Suppressor macrophage treated with lipopolysaccharide for 1 hour (primary cell): ENCODE data around the gene SCAI.
"Not testable (repeated sequence)": the region's sequence is repeated elsewhere in the genome, so short reads cannot be mapped to it uniquely, and the experiment has no call there.

Experiments
- DNase-seq, 3 donors: peaks; one replicate each; pipeline ENCODE4 v3.0.0-alpha.2; 2020 to 2022

The SCAI gene

GRCh38 chr9:125143377-125144090 lies at the start of gene SCAI:
SCAI (minus strand) TSS chr9:125143528; CDS start chr9:125143437, 91 bp downstream.
- DNase-seq = peak; percentile 98 to 99 (median 99)

- DNase-seq = peak in 2 of 3 donors; percentile 7 to 10
Observed at GRCh38 chr9:125190361-125190801, 47.1 kb upstream of the SCAI start.

DNA sequence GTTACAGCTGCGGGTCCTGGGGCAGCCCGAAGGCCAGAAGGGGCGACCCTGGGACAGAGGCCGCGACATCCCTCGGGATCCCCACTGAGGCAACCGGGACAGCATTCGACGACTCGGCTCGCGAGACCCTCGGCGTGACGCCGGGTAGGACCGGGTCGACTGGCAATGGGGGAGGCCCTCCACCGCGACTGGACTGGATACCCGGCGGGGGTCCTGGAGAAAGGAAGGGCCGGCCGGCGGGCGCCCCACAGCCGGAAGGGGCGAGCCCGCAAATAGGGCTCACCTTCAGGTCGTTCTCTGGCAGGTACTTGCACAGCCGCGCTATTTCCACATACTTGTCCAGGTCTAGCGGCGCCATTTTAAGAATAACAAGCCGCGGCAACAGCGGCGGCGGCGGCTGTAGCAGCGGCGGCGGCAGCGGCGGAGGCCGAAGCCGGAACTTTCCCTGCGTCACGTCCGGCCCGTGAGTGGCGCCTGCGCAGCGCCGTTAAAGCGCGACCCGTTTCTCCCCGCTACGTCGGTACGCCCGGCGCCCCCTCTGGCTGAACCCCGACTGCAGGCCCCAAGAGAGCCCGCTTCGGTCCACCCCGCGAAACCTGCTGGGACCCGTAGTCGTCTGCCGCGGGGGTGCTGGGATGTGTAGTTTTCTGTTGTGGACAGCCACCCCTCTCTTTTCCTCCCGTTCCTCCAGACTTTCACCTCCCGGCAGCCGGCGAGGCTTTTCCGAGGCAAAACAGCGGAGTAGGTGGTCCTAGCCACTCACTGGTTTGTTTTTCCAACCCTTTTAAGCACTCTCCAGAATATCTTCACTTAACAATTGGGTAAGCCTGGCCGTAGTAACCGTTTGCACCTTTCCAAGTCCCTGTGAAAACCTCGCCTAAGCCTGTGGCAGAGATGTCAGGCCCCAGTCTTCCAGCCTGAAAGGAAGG lies 46.3 kb upstream of the SCAI start, which contains the start of gene PPP6C:
Gene PPP6C, minus strand, starts transcription at position 443 of the 929 bp plus-strand sequence. Its CDS starts 85 bp downstream, at position 358.
- peak; percentile 99 for DNase-seq

GRCh38 chr9:125189011-125189360 lies 45.7 kb upstream of the SCAI start:
- DNase-seq = peak; percentile 47 to 60 (median 53)

DNA sequence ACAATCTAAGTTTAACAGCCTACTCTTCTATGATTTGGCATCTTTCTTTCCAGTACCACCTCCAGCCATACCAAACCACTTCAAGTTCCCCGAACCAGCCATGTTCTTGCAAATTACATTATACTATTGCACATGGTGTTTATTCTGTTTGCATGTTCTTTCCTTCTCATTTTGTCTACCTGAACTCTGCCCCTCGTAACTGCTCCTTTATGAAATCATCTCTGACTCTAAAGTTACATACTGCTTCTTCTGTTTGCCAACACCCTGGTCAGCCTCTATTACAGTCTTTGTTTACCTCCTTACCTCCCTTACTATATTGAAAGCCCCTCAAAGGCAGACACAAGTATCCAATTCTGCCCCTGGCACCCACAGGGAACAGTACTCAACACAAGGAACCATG lies 40.2 kb upstream of the SCAI start:
- DNase-seq = no peak

GRCh38 chr9:125183054-125183453 lies 39.7 kb upstream of the SCAI start:
- no peak for DNase-seq

GRCh38 chr9:125181756-125182155 lies 38.4 kb upstream of the SCAI start:
- DNase-seq = not testable (repeated sequence)

DNA sequence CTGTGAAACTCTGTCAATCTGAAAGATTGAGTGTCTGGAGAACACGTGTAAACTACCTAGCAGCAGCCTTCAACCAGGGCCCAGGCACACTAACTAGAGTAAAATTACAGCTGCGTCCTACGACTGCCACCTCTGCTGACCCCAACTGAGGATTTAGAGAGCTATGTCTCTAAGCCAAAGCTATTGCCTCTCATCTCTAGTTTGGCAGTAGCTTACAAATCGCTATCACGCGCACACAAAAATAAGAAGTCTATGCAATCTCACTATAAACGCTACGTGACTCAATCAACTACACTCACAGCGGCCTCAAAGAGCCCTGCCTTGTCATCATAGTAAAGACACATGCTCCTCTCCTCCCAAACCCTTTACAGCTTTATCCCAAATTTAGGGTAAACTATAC lies 37.5 kb upstream of the SCAI start:
- no peak for DNase-seq

- DNase-seq = not testable (repeated sequence)
Observed at GRCh38 chr9:125179776-125180175, 36.4 kb upstream of the SCAI start.

GRCh38 chr9:125177888-125178287 lies 34.6 kb upstream of the SCAI start:
- no peak for DNase-seq

DNA sequence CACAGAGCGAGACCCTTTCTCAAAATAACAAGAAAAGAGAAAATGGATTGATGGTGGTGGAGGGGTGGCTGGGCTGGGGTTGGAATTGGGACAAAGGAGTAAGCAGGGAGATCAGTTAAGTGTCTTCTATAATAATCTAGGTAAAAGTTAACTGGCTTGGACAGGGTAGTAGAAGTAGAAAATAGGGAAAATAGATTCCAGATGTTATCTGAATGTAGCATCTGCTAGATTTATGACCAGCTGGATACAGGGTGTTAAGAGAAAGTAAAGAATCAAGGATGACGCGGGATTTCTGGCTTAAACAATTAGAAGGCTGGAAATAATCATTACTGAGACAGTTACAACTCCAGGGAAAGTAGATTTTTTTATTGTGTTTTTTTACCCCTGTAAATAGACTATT lies 33.3 kb upstream of the SCAI start:
- no peak for DNase-seq

DNA sequence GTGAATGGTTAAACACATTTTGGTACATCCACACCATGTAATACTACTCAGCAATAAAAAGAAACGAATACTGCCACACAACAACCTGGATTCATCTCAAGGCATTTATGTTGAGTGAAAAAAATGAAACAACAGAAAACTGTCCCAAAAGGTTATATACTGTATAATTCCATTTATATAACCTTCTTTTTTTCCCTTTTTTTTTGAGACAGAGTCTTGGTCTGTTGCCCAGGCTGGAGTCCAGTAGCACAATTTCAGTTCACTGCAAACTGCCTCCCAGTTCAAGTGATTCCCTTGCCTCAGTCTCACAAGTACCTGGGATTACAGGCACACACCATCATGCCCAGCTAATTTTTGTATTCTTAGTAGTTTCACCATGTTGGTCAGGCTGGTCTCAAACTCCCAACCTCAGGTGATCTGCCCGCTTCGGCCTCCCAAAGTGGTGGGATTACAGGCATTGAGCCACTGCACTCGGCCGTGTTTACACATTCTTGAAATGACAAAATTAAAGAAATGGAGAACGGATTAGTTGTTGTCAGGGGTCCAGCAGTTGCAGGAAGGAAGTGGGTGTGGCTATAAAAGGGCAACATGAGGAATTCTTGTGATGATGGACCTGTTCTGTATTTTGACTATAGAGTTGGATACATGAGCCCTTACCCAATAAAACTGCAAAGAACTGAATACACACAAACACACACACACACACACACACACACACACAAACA lies 28.9 kb upstream of the SCAI start:
- peak in 2 of 3 donors; percentile 4 to 23 for DNase-seq

- DNase-seq = no peak
Observed at GRCh38 chr9:125169895-125170294, 26.6 kb upstream of the SCAI start.

DNA sequence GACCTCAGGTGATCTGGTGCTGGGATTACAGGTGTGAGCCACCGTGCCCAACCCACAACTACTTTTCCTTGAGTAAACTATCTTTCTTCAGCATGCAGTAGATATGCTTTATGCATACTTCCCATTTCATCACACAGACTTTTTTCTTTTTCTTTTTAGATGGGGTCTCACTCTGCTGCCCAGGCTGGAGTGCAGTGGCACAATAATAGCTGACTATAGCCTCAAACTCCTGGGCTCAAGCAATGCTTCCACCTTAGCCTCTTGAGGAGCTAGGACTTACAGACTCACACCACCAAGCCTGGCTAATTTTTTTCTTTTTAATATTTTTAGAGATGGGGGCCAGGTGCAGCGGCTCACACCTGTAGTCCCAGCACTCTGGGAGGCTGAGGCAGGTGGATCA lies 23.4 kb upstream of the SCAI start:
- no peak for DNase-seq

- DNase-seq = not testable (repeated sequence)
Observed at GRCh38 chr9:125162891-125163290, 19.6 kb upstream of the SCAI start.

DNA sequence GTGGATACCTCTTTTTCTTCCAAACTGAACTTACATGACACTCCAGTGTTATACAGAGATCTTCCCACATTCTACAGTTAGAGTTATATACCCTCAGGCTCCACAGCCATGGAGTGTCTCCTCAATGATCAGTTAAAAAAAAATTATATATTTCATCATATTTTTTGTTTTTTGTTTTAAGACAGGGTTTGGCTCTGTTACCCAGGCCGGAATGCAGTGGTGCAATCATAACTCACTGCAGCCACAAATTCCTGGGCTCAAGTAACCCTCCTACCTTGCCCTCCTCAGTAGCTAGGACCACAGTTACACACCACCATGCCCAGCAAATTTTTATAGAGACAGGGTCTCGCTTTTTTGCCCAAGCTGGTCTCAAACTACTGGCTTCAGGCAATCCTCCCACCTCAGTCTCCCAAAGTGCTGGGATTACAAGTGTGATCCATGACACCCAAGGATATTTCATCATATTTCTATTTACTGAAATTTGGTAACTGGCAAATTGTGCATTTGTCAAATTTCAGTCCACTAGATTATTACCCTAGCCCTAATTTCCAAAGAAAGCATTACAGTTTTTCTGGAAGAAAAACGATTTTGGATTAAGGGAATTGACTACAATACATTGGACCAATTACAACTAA lies 18.1 kb upstream of the SCAI start:
- DNase-seq = no peak

DNA sequence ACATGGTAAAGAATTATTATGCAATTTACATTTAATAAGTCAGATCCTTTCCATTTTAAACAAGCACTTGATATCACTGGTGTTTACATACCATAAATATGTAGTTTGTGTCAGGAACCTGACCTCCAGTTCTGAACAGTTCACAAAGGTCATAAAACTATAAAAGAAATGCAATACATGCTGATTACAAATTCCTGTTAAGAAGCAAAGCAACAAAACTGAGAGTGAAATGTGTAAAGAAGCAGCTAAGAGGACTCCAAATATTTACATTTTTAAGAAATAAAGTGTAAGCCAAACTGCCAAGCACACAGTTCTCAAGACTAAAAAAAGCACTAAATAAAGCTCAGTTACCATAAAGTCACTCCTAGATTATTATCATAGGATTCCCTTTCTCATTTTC lies 17.4 kb upstream of the SCAI start:
- DNase-seq = no peak

DNA sequence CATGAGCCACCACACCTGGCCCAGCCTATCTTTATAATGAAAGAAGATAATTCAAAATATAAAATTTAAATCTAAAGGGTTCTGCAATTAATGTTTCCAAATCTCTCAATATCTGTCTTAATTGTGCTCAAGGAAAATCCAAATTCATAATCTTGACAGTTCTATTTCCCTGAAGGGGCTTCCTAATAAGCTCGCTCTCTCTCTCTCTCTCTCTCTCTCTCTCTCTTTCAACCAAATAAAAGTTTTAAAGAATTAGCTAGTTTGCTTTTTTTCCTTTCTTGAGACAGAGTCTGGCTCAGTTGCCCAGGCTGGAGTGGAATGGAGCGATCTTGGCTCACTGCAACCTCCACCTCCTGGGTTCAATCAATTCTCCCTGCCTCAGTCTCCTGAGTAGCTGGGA lies 13.2 kb upstream of the SCAI start:
- DNase-seq = no peak

GRCh38 chr9:125153712-125154367 lies 10.5 kb upstream of the SCAI start:
- no peak for DNase-seq

GRCh38 chr9:125151730-125152129 lies 8.4 kb upstream of the SCAI start:
- DNase-seq = no peak

DNA sequence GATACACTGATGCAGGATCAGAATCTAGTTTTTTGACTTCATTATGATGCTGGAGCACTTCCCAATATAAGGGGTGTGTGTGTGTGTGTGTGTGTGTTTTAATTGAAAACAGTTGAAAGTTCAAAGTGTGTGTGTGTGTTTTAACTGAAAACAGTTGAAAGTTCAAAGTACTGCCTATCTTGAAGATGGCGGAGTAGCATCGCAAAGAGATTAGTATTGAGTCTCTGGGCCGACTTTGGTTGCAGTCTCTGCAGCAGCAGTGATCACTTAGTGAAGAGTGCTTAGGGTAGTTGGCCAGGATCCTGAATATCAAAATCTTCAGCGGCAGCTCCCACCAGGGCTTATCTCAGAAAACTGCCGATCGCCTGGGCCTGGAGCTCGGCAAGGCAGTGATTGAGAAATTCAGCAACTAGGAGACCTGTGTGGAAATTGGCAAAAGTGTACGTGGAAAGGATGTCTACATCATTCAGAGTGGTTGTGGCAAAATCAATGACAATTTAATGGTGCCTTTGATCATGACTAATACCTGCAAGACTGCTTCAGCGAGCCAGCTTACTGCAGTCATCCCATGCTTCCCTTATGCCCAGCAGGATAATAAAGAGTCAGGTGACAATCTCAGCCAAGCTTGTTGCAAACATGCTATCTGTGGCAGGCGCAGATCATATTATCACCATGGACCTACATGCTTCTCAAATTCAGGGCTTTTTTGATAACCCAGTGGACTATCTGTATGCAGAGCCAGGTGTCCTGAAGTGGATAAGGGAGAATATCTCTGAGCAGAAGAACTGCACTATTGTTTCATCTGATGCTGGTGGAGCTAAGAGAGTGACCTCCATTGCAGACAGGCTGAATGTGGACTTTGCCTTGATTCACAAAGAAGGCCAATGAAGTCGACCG lies 7.3 kb upstream of the SCAI start:
- no peak for DNase-seq
